Fibroblast of mammary gland (primary cell): ENCODE data around the gene MAPT.

Experiments used
- DNase-seq: peaks from one replicate; pipeline ENCODE4 v3.0.0-alpha.2; 2010; ENCODE audit warnings: low read depth
- H3K4me3 ChIP-seq: 2 replicates; pipeline ENCODE4 v1.5.1; 2011; ENCODE audit warnings: low read depth, mild to moderate bottlenecking, low read length, moderate library complexity; ENCODE audit not compliant: control insufficient read depth
- CTCF ChIP-seq: conservative IDR thresholded peaks from 2 replicates; pipeline ENCODE4 v1.5.1; 2011; ENCODE audit warnings: low read depth, low read length, inconsistent platforms; ENCODE audit not compliant: control insufficient read depth, insufficient read depth

MAPT gene

GRCh38 chr17:45851022-45851421, 43.3 kb upstream of the MAPT start:
- no peak for DNase-seq
- H3K4me3 ChIP-seq: no peak overlapping the region
- no peak for TF ChIP-seq CTCF

- H3K4me3 ChIP-seq: no peak overlapping the region
- no peak for DNase-seq
- TF ChIP-seq CTCF: no peak
These were observed 42.9 kb upstream of the MAPT start for GRCh38 chr17:45851464-45851863.

GRCh38 chr17:45851873-45852272, 42.5 kb upstream of the MAPT start:
- no peak for TF ChIP-seq CTCF
- no peak for DNase-seq
- no peak overlapping the region for H3K4me3 ChIP-seq

GRCh38 chr17:45852535-45853297, 41.6 kb upstream of the MAPT start:
- TF ChIP-seq CTCF: peak; percentile 93
- H3K4me3 ChIP-seq: no peak overlapping the region
- DNase-seq: peak; percentile 56

GRCh38 chr17:45854209-45854608, 40.1 kb upstream of the MAPT start:
- no peak overlapping the region for H3K4me3 ChIP-seq
- TF ChIP-seq CTCF: no peak
- no peak for DNase-seq

GRCh38 chr17:45855691-45856336, 38.5 kb upstream of the MAPT start:
- TF ChIP-seq CTCF: no peak
- H3K4me3 ChIP-seq: no peak overlapping the region
- no peak for DNase-seq
